SJSA1 (cell line): ENCODE data around the gene C4B. TPM values are rescaled to one million over a fixed set of nuclear protein-coding genes. Genes with fewer than 3 reads are reported as not detected.
"Not testable (repeated sequence)": the region's sequence is repeated elsewhere in the genome, so short reads cannot be mapped to it uniquely, and the experiment has no call there.

Source experiments
- DNase-seq, 2 experiments: peaks; one replicate each; pipeline ENCODE4 v3.0.0-alpha.2; 2015 to 2020; ENCODE audit warnings: low spot score in 2 of 2, low read depth in 1 of 2
- H3K27ac ChIP-seq: fragments of 250-450 bp; sonication (Bioruptor Pico); 2 replicates; pipeline ENCODE4 v1.5.1; 2020; ENCODE audit warnings: mild to moderate bottlenecking, moderate library complexity
- H3K27me3 ChIP-seq: fragments of 250-450 bp; sonication (Bioruptor Pico); replicated peaks from 2 replicates; pipeline ENCODE4 v1.5.1; 2020; ENCODE audit warnings: mild to moderate bottlenecking, moderate library complexity
- H3K36me3 ChIP-seq: fragments of 250-450 bp; sonication (Bioruptor Pico); 2 replicates; pipeline ENCODE4 v1.5.1; 2020; ENCODE audit warnings: mild to moderate bottlenecking
- H3K4me1 ChIP-seq: fragments of 250-450 bp; sonication (Bioruptor Pico); replicated peaks from 2 replicates; pipeline ENCODE4 v1.6.1; 2021; ENCODE audit warnings: mild to moderate bottlenecking
- H3K4me3 ChIP-seq: fragments of 250-450 bp; sonication (Bioruptor Pico); 2 replicates; pipeline ENCODE4 v1.5.1; 2020; ENCODE audit warnings: mild to moderate bottlenecking
- H3K9me3 ChIP-seq: fragments of 250-450 bp; sonication (Bioruptor Pico); replicated peaks from 2 replicates; pipeline ENCODE4 v1.5.1; 2020; ENCODE audit warnings: mild to moderate bottlenecking
- total RNA-seq: library from RNA; depleted of rRNA; stranded (reverse); fragments of >200 nt; shearing (Covaris generic); gene quantifications from 2 replicates; pipeline ENCODE4 v1.2.3, GENCODE V29; 2014

The C4B gene
- total RNA-seq, 1 experiment from 2014 or later, result 1.5 TPM

DNA sequence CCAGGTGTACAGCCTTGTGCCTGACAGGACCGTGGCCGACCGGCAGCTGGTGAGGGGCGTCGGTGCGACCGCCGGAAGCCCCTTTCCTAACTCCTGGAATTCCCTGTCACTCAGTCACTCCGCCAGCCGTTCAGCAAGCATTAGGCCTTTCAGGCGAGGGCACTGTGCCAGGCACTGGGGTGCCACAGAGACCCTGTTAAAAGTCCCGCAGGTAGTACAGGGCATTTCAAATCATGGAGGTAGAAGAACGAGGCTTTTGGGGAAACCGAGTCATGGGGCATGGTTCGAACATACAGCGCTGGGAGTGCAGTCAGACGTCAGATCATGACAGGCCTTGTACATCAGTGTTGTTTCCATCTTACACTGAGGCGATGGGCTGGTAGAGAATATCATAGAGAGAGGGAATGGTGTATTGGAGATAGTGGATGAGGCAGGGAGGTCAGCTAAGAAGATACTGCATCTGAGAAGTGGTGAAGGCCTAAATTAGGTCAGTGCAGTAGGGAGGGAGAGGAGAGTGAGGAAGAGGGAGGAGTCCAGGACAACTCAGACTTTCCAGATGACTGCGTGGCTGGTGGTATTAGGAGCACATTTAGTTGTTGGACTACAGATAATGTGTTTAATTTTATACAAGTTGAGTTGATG is 41.8 kb upstream of the C4B start:
- Histone ChIP-seq H3K27me3 (no peaks in the 10 kb centered on the region), H3K36me3 (peaks cover 48% of the 10 kb centered on the region)
- no peak for DNase-seq

DNA sequence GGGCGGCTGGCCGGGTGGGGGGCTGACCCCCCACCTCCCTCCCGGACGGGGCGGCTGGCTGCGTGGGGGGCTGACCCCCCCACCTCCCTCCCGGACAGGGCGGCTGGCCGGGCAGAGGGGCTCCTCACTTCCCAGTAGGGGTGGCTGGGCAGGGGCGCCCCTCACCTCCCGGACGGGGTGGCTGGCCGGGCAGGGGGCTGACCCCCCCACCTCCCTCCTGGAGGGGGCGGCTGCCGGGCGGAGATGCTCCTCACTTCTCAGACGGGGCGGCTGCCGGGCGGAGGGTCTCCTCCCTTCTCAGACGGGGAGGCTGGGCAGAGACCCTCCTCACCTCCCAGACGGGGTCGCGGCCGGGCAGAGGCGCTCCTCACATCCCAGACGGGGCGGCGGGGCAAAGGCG is 38.5 kb upstream of the C4B start:
- peaks cover 15% of the 10 kb centered on the region for H3K4me1 ChIP-seq
- DNase-seq, result peak in 1 of 2 experiments; percentile 33
- not testable (repeated sequence) for H3K4me3 ChIP-seq, H3K27ac ChIP-seq, H3K27me3 ChIP-seq, H3K9me3 ChIP-seq
- peaks cover 23% of the 10 kb centered on the region for H3K36me3 ChIP-seq

More for the DNA sequence above, 41.8 kb upstream of the C4B start:
- Histone ChIP-seq H3K4me1 (peaks cover 23% of the 10 kb centered on the region), H3K27ac (peak overlapping the region; percentile 95), H3K4me3 (peak overlapping the region; percentile 64), H3K9me3 (no peaks in the 10 kb centered on the region)

GRCh38 chr6:31977816-31978431 is 36.7 kb upstream of the C4B start:
- H3K4me3 ChIP-seq, result no peak overlapping the region
- H3K9me3 ChIP-seq, result no peaks in the 10 kb centered on the region
- no peaks in the 10 kb centered on the region for H3K27me3 ChIP-seq
- peaks cover 6% of the 10 kb centered on the region; the same call in 1 of the 2 replicates for H3K4me1 ChIP-seq
- H3K27ac ChIP-seq, result no peak overlapping the region
- DNase-seq, result no peak
- peaks cover 12% of the 10 kb centered on the region for H3K36me3 ChIP-seq

DNA sequence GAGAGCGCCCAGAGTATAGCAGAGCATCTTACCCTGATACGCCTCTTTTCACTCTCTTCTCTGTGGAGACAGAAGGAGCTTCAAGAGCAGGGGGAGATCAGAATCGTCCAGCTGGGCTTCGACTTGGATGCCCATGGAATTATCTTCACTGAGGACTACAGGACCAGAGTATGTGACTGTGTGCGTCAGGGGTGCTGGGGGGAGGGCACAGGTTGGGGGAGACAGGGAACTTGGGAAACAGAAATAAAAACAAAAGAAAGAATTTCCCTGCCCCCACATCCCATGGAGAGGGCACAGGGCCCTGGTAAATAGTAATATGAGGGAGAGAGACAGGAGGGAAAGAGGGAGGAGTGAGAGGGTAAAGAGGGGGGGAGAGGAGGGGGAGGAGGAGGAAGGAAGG is 35.8 kb upstream of the C4B start:
- no peaks in the 10 kb centered on the region for H3K27me3 ChIP-seq
- no peak for DNase-seq
- no peak overlapping the region for H3K4me3 ChIP-seq
- H3K4me1 ChIP-seq, result no peaks in the 10 kb centered on the region
- H3K27ac ChIP-seq, result no peak overlapping the region
- H3K36me3 ChIP-seq, result peaks cover 12% of the 10 kb centered on the region
- no peaks in the 10 kb centered on the region for H3K9me3 ChIP-seq

DNA sequence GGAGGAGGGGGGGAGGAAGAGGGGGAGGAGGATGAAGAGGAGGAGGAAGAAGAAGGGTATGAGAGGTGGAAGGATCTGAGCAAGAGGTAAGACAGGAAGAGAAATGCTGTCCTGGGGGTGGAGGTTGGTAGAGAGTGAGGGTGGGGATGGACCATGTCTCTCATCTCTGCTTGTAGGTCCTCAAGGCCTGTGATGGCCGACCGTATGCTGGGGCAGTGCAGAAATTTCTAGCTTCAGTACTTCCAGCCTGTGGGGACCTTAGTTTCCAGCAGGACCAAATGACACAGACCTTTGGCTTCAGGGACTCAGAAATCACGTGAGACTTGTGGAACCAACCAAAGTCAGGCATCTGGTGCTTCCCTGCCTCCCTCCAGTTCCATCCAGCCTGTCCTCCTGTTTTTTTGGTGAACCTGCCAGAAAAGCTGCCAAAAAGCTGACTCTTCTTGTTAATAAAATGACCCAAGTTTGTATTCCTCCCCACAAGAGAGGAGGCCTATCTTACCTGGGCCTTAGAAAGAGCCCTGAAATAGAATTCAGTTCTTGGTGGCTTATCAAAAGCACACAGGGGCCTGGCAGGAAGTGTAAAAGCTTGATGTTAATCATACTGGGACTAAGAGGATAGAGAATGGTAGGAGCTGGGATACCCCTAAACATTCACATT is 35.2 kb upstream of the C4B start:
- Histone ChIP-seq H3K9me3 (no peaks in the 10 kb centered on the region), H3K36me3 (peaks cover 10% of the 10 kb centered on the region), H3K4me1 (no peaks in the 10 kb centered on the region), H3K27ac (no peak overlapping the region), H3K27me3 (no peaks in the 10 kb centered on the region), H3K4me3 (no peak overlapping the region)
- DNase-seq, result no peak

DNA sequence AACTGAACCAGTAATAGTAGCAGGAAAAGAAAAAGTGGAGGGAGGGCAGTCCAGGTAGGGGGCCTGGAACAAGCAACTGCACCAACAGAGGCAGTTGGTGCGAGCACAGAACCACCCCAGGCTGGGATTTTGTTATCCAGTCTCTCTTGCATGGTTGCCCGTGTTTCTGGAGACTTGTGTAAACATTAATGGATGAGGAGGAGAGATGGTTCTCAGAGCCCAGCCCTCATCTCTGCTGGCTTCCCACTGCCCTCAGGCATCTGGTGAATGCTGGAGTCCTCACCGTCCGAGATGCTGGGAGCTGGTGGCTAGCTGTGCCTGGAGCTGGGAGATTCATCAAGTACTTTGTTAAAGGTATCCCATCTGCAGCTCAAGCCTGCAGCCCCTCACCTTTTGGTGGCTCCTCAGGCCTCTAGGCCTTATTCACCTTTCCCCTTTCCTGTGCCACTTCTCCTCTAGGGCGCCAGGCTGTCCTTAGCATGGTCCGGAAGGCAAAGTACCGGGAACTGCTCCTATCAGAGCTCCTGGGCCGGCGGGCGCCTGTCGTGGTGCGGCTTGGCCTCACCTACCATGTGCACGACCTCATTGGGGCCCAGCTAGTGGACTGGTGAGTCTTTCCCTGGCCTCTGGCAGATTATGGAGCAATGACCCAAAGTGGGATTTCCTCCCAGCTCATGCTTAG is 34.3 kb upstream of the C4B start:
- not testable (repeated sequence) for H3K9me3 ChIP-seq, DNase-seq, H3K4me3 ChIP-seq, H3K36me3 ChIP-seq, H3K27me3 ChIP-seq, H3K27ac ChIP-seq, H3K4me1 ChIP-seq

GRCh38 chr6:31980998-31981397 is 33.6 kb upstream of the C4B start:
- H3K4me3 ChIP-seq, DNase-seq, H3K4me1 ChIP-seq, H3K27me3 ChIP-seq, H3K27ac ChIP-seq, H3K9me3 ChIP-seq, H3K36me3 ChIP-seq: not testable (repeated sequence)

DNA sequence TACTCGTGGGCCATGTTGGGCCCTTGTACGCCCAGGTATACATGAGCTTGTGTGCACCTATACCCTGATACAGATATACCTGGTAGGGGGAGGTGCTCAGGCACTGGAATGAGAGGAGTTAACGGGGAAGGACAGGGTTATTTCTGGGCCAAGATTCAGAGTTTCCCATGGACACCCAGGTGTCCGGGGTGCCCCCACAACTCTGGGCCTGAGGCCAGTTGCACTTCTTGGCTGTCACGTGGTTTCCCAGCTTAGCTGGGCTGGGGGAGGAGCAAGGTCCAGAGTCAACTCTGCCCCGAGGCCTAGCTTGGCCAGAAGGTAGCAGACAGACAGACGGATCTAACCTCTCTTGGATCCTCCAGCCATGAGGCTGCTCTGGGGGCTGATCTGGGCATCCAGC is 32.9 kb upstream of the C4B start, which contains the start of gene C4A:
Gene C4A, plus strand, starts transcription at position 314 of the 400 bp plus-strand sequence. Its CDS starts 51 bp downstream, at position 365.
- not testable (repeated sequence) for DNase-seq, H3K27me3 ChIP-seq, H3K4me3 ChIP-seq, H3K9me3 ChIP-seq, H3K4me1 ChIP-seq, H3K36me3 ChIP-seq, H3K27ac ChIP-seq

- H3K36me3 ChIP-seq, H3K4me3 ChIP-seq, H3K27me3 ChIP-seq, H3K27ac ChIP-seq, H3K9me3 ChIP-seq, DNase-seq, H3K4me1 ChIP-seq: not testable (repeated sequence)
These were observed 25.2 kb upstream of the C4B start for GRCh38 chr6:31989363-31989762.

GRCh38 chr6:31994421-31994820 is 20.2 kb upstream of the C4B start:
- H3K27ac ChIP-seq, H3K9me3 ChIP-seq, H3K4me3 ChIP-seq, H3K36me3 ChIP-seq, H3K4me1 ChIP-seq, H3K27me3 ChIP-seq: not testable (repeated sequence)
- peak in 1 of 2 experiments; percentile 40 for DNase-seq

- not testable (repeated sequence) for H3K4me1 ChIP-seq, H3K4me3 ChIP-seq, H3K27me3 ChIP-seq, H3K27ac ChIP-seq, H3K9me3 ChIP-seq, DNase-seq, H3K36me3 ChIP-seq
These were observed 18.2 kb upstream of the C4B start for GRCh38 chr6:31996385-31996784.

DNA sequence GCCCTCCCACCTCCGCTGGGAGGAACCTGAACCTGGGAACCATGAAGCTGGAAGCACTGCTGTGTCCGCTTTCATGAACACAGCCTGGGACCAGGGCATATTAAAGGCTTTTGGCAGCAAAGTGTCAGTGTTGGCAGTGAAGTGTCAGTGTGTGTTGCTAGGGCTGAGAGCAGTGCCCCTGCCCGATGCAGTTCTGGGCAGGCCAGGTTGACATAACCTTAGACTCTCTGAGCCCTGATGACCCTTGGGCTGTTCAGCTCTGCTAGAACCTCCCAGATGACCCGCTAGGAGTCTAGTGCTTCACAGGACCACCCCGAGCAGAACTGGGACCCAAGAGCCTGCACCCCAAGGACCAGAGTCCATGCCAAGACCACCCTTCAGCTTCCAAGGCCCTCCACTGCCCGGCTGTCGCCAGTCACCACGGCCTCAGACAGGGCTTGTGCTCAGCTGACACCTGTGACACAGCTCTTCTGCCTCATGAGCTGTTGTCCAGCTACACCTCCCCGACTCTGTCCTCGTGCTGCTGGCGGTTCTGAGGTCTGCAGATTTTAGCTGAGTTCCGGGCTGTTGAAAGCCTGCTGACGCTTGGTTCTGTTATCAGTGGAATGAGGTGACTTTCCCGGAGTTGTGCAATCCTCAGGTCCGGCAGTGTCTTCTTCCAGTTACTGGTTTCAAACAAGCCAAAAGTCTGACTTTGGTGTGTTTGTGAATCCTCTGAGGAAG is 11.9 kb upstream of the C4B start:
- not testable (repeated sequence) for H3K9me3 ChIP-seq, DNase-seq, H3K4me1 ChIP-seq

GRCh38 chr6:32003301-32003700 is 11.3 kb upstream of the C4B start:
- not testable (repeated sequence) for H3K4me3 ChIP-seq, H3K4me1 ChIP-seq, DNase-seq, H3K9me3 ChIP-seq, H3K36me3 ChIP-seq, H3K27me3 ChIP-seq, H3K27ac ChIP-seq

More for the DNA sequence above, 11.9 kb upstream of the C4B start:
- H3K27me3 ChIP-seq, H3K4me3 ChIP-seq, H3K27ac ChIP-seq, H3K36me3 ChIP-seq: not testable (repeated sequence)
